Measurements from ENCODE around the gene CRYZ. TPM values are rescaled to one million over a fixed set of nuclear protein-coding genes. Genes with fewer than 3 reads are reported as not detected.
"Not testable (repeated sequence)": the region's sequence is repeated elsewhere in the genome, so short reads cannot be mapped to it uniquely, and the experiment has no call there.

Gene CRYZ
- total RNA-seq, 1 donor from 2014 or later: 6.7 TPM

- Mint-ChIP-seq H3K4me1 (ENCODE audit: low read depth) (peaks cover 3% of the 10 kb centered on the region), H3K27ac (ENCODE audit: unreplicated experiment) (no peak within 1 kb of the TSS), H3K36me3 (ENCODE audit: low read depth) (peaks cover 3% of the 10 kb centered on the region), H3K9me3 (ENCODE audit: low read depth) (peaks cover 11% of the 10 kb centered on the region), H3K27me3 (ENCODE audit: low read depth) (peaks cover 41% of the 10 kb centered on the region), H3K4me3 (ENCODE audit: unreplicated experiment) (no peak within 1 kb of the TSS)
- DNase-seq (ENCODE audit: low spot score): no peak
- TF ChIP-seq CTCF (IDR thresholded peaks at IDR 0.05): no peak
Observed at GRCh38 chr1:74673351-74674111, 59.3 kb downstream of the CRYZ start, which contains the start of gene ERICH3. TSS of gene ERICH3 (minus strand) at chr1:74673792. CDS start at chr1:74673519, 273 bp downstream.

- not testable (repeated sequence) for H3K27ac Mint-ChIP-seq (ENCODE audit: unreplicated experiment); DNase-seq (ENCODE audit: low spot score); H3K4me1 Mint-ChIP-seq (ENCODE audit: low read depth); H3K4me3 Mint-ChIP-seq (ENCODE audit: unreplicated experiment); H3K36me3 Mint-ChIP-seq (ENCODE audit: low read depth)
- peaks cover 37% of the 10 kb centered on the region for H3K27me3 Mint-ChIP-seq (ENCODE audit: low read depth)
- H3K9me3 Mint-ChIP-seq (ENCODE audit: low read depth): peaks cover 11% of the 10 kb centered on the region
Observed at GRCh38 chr1:74670866-74671265, 62.0 kb downstream of the CRYZ start.

Other genes starting within 250 kb of the CRYZ start
- not detected in 3 replicates for gene LRRC53, start 220.4 kb downstream of the CRYZ start, total RNA-seq
- gene ERICH3, start 59.3 kb downstream of the CRYZ start, total RNA-seq: not detected in 3 replicates
- gene TYW3, start 102 bp upstream of the CRYZ start, total RNA-seq: 3.6 to 7.3 TPM (median 4.3 TPM) in 3 replicates